K562 (cell line): ENCODE results near the gene GCN1. TPM values are rescaled to one million over a fixed set of nuclear protein-coding genes. Genes with fewer than 3 reads are reported as not detected.
A peak's percentile ranks its signal among the peaks of the same experiment; 100 is the strongest.

ENCODE experiments used
- ARID1B ChIP-seq: fragments of 450-650 bp; IDR thresholded peaks from 2 replicates; pipeline ENCODE4 v1.6.1; 2016; ENCODE audit warnings: antibody characterized with exemption, mild to moderate bottlenecking, inconsistent platforms
- CCNT2 ChIP-seq: IDR thresholded peaks from 2 replicates; pipeline ENCODE4 v1.6.1; 2011; ENCODE audit warnings: borderline replicate concordance, low read depth, mild to moderate bottlenecking, moderate library complexity, mixed read lengths, low read length; ENCODE audit not compliant: insufficient read length; ENCODE audit errors: extremely low read depth
- DMBX1 ChIP-seq: fragments of 250-450 bp; sonication (Bioruptor Pico); IDR thresholded peaks from 2 replicates; pipeline ENCODE4 v1.8.0; 2022; ENCODE audit warnings: inconsistent platforms, mild to moderate bottlenecking, moderate library complexity, borderline replicate concordance
- ELF1 ChIP-seq: fragments of 200-800 bp; sonication (Bioruptor generic); IDR thresholded peaks from 2 replicates; pipeline ENCODE4 v1.6.1; 2016; ENCODE audit warnings: missing genetic modification characterization, missing compliant biosample characterization
- ETV1 ChIP-seq: fragments of 450-650 bp; conservative IDR thresholded peaks from 2 replicates; pipeline ENCODE4 v1.6.1; 2016; ENCODE audit warnings: missing genetic modification characterization, control low read depth, low read depth, missing compliant biosample characterization
- GATAD2B ChIP-seq: fragments of 450-650 bp; IDR thresholded peaks from 2 replicates; pipeline ENCODE4 v1.6.1; 2017; ENCODE audit warnings: mild to moderate bottlenecking, borderline replicate concordance
- HEY1 ChIP-seq: fragments of 250-450 bp; sonication (Bioruptor Pico); IDR thresholded peaks from 2 replicates; pipeline ENCODE4 v1.5.0; 2020; ENCODE audit warnings: mild to moderate bottlenecking, moderate library complexity, borderline replicate concordance
- HMG20A ChIP-seq: fragments of 450-650 bp; formaldehyde crosslinking; conservative IDR thresholded peaks from 2 replicates; pipeline ENCODE4 v1.4.0; 2020; ENCODE audit warnings: mild to moderate bottlenecking, mixed read lengths
- HNRNPLL ChIP-seq: fragments of 200-400 bp; formaldehyde crosslinking; IDR thresholded peaks from 2 replicates; pipeline ENCODE4 v1.6.1; 2017; ENCODE audit warnings: low read length, low read depth, mild to moderate bottlenecking; ENCODE audit not compliant: poor library complexity, severe bottlenecking
- JUND ChIP-seq, 2 experiments: IDR thresholded peaks; 2 replicates in 1 of 2; 3 replicates in 1 of 2; pipeline ENCODE4 v1.6.1; 2011; ENCODE audit warnings: borderline replicate concordance in 2 of 2, low read depth in 2 of 2, low read length in 2 of 2, improper control_type of control experiment in 1 of 2, missing biosample characterization in 1 of 2, missing genetic modification characterization in 1 of 2, missing genetic modification reagents in 1 of 2
- KDM1A ChIP-seq, 2 experiments: fragments of 450-650 bp; IDR thresholded peaks; 2 replicates each; pipeline ENCODE4 v1.6.1; 2016; ENCODE audit warnings: mild to moderate bottlenecking in 2 of 2
- MAZ ChIP-seq, 2 experiments: fragments of 450-650 bp in 1 of 2; sonication (generic) in 1 of 2; formaldehyde crosslinking; IDR thresholded peaks in 1 of 2; conservative IDR thresholded peaks in 1 of 2; 2 replicates each; pipeline versions ENCODE4 v1.4.0 to v1.5.0; 2020; ENCODE audit warnings: mild to moderate bottlenecking in 1 of 2, missing genetic modification reagents in 1 of 2
- MTA2 ChIP-seq: fragments of 450-650 bp; IDR thresholded peaks from 2 replicates; pipeline ENCODE4 v1.6.1; 2016; ENCODE audit warnings: low read depth
- NCOA2 ChIP-seq, 2 experiments: fragments of 450-650 bp; IDR thresholded peaks; 2 replicates each; pipeline ENCODE4 v1.6.1; 2018; ENCODE audit warnings: mild to moderate bottlenecking in 2 of 2, moderate library complexity in 1 of 2; ENCODE audit not compliant: partially characterized antibody in 2 of 2
- POLR2AphosphoS5 ChIP-seq: IDR thresholded peaks from 2 replicates; pipeline ENCODE4 v1.6.1; 2011; ENCODE audit warnings: mild to moderate bottlenecking, low read depth, low read length, moderate library complexity; ENCODE audit not compliant: control insufficient read depth, insufficient read depth
- SMARCB1 ChIP-seq: IDR thresholded peaks from 2 replicates; pipeline ENCODE4 v1.6.1; 2011; ENCODE audit warnings: improper control_type of control experiment, low read depth; ENCODE audit not compliant: insufficient read length
- SP1 ChIP-seq: sonication (generic); formaldehyde crosslinking; IDR thresholded peaks from 2 replicates; pipeline ENCODE4 v1.8.1; 2022; ENCODE audit warnings: mild to moderate bottlenecking, missing genetic modification reagents
- STAT5A ChIP-seq: IDR thresholded peaks from 2 replicates; pipeline ENCODE4 v1.6.1; 2012; ENCODE audit warnings: low read length, inconsistent platforms, borderline replicate concordance
- TBP ChIP-seq: optimal IDR thresholded peaks from 2 replicates; pipeline ENCODE3; 2011; ENCODE audit warnings: low read depth, low read length, improper control_type of control experiment
- ZFX ChIP-seq: sonication (generic); formaldehyde crosslinking; IDR thresholded peaks from 2 replicates; pipeline ENCODE4 v1.8.0; 2022; ENCODE audit warnings: mild to moderate bottlenecking, missing genetic modification reagents, moderate library complexity
- ZNF232 ChIP-seq: sonication (generic); formaldehyde crosslinking; IDR thresholded peaks from 2 replicates; pipeline ENCODE4 v1.8.0; 2022; ENCODE audit warnings: mild to moderate bottlenecking, missing genetic modification reagents
- ZNF668 ChIP-seq: fragments of 250-450 bp; sonication (Bioruptor Pico); IDR thresholded peaks from 2 replicates; pipeline ENCODE4 v1.8.0; 2022; ENCODE audit warnings: mild to moderate bottlenecking, inconsistent platforms
- polyA plus RNA-seq, 8 experiments: library from polyadenylated mRNA; depleted of rRNA in 4 of 8; stranded (reverse) in 5 of 8; unstranded in 3 of 8; fragments of >200 nt; fragmentation: Nextera tagmentation in 2 of 8; fragmentation: Illumina TruSeq in 1 of 8; extraction: Ambion mirVana in 2 of 8; extraction: Trizol in 1 of 8; gene quantifications; 2 replicates each; pipeline versions ENCODE4 v1.2.1 to v1.2.3, GENCODE V29; 2011 to 2014; ENCODE audit warnings: inconsistent platforms in 1 of 8, missing spikeins in 1 of 8
- total RNA-seq, 7 experiments: library from RNA; depleted of rRNA in 6 of 7; stranded (reverse); fragments of >200 nt in 6 of 7; fragmentation: Illumina TruSeq in 2 of 7; extraction: Trizol in 2 of 7; gene quantifications; 2 replicates each; pipeline versions ENCODE4 v1.2.1 to v1.2.3, GENCODE V29; 2011 to 2021; ENCODE audit warnings: low replicate concordance in 1 of 7
- TF ChIP-seq, protein P1 (sequence below): fragments of 450-650 bp; IDR thresholded peaks from 2 replicates; pipeline ENCODE4 v1.7.1; 2018; ENCODE audit warnings: mild to moderate bottlenecking, low read depth; ENCODE audit not compliant: partially characterized antibody
- TF ChIP-seq, protein P2 (sequence below): IDR thresholded peaks from 2 replicates; pipeline ENCODE4 v1.6.1; 2011; ENCODE audit warnings: borderline replicate concordance, low read depth, mild to moderate bottlenecking, moderate library complexity, low read length; ENCODE audit not compliant: insufficient read depth, poor library complexity, severe bottlenecking

Gene GCN1
- total and polyA plus RNA-seq, 9 of the 15 experiments (the other 6 are each of a cell fraction or from before 2014, with no cell fraction given), result 11.9 to 190 (median 51.7) TPM

DNA sequence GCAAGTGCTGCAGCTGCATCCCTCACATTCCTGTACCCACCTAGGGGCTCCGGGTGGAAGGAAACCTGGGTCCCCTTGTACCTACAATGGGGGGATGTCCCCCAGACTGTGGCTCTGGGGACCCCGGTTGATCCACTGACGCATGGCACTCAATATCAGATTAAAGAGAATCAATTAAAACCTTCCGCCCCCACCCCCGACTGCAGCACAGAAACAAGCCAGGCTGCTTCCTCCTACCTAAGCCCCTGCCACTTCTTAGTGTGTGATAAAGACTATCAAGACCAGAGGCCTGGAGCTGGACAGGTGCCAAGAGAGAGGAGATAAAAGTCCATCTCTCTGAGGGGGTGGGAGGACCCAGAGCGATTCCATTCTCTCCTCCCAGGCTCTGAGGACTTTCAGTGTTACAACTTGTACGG is 34.6 kb upstream of the GCN1 start (continued):
- TF ChIP-seq, protein P1, sequence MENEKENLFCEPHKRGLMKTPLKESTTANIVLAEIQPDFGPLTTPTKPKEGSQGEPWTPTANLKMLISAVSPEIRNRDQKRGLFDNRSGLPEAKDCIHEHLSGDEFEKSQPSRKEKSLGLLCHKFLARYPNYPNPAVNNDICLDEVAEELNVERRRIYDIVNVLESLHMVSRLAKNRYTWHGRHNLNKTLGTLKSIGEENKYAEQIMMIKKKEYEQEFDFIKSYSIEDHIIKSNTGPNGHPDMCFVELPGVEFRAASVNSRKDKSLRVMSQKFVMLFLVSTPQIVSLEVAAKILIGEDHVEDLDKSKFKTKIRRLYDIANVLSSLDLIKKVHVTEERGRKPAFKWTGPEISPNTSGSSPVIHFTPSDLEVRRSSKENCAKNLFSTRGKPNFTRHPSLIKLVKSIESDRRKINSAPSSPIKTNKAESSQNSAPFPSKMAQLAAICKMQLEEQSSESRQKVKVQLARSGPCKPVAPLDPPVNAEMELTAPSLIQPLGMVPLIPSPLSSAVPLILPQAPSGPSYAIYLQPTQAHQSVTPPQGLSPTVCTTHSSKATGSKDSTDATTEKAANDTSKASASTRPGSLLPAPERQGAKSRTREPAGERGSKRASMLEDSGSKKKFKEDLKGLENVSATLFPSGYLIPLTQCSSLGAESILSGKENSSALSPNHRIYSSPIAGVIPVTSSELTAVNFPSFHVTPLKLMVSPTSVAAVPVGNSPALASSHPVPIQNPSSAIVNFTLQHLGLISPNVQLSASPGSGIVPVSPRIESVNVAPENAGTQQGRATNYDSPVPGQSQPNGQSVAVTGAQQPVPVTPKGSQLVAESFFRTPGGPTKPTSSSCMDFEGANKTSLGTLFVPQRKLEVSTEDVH, result no peak
- TF ChIP-seq MAZ (CRISPR knock-in tag; conservative IDR thresholded peaks at IDR 0.05 in 1 of 2, IDR thresholded peaks at IDR 0.05 in 1 of 2) (peak in 1 of 2 experiments; percentile 50; a peak in 1 of 4 replicates), ZNF668 (CRISPR knock-in tag) (no peak), SP1 (CRISPR knock-in tag) (no peak), POLR2AphosphoS5 (peak; percentile 95), ARID1B (peak; percentile 92), HMG20A (no peak), CCNT2 (peak; percentile 76), HNRNPLL (no peak), ZNF232 (CRISPR knock-in tag) (no peak), STAT5A (peak; percentile 73), ELF1 (tag) (no peak), ETV1 (tag) (0 out of 2 replicates have a peak, but pooled peaks have one; percentile 38), GATAD2B (peak; percentile 81), SMARCB1 (peak; percentile 88), TBP (peak; percentile 37), DMBX1 (no peak), ZFX (CRISPR knock-in tag) (0 out of 2 replicates have a peak, but pooled peaks have one; percentile 13), HEY1 (CRISPR knock-in tag) (no peak), KDM1A (IDR thresholded peaks at IDR 0.05) (peak; percentile 66 to 79; a peak in 3 of 4 replicates), NCOA2 (IDR thresholded peaks at IDR 0.05; ENCODE audit: partially characterized antibody in 2 of 2) (no peak), JUND (IDR thresholded peaks at IDR 0.05; ENCODE audit: borderline replicate concordance, low read depth, low read length) (peak; percentile 50), JUND (tag; IDR thresholded peaks at IDR 0.05; ENCODE audit: borderline replicate concordance, low read depth, low read length) (no peak; the same call in 2 of the 3 replicates), MTA2 (peak; percentile 52)
- TF ChIP-seq, protein P2, sequence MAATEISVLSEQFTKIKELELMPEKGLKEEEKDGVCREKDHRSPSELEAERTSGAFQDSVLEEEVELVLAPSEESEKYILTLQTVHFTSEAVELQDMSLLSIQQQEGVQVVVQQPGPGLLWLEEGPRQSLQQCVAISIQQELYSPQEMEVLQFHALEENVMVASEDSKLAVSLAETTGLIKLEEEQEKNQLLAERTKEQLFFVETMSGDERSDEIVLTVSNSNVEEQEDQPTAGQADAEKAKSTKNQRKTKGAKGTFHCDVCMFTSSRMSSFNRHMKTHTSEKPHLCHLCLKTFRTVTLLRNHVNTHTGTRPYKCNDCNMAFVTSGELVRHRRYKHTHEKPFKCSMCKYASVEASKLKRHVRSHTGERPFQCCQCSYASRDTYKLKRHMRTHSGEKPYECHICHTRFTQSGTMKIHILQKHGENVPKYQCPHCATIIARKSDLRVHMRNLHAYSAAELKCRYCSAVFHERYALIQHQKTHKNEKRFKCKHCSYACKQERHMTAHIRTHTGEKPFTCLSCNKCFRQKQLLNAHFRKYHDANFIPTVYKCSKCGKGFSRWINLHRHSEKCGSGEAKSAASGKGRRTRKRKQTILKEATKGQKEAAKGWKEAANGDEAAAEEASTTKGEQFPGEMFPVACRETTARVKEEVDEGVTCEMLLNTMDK, result no peak
